HFF-Myc (cell line): ENCODE data around the gene TPCN1.

ENCODE experiments used
- DNase-seq: peaks from one replicate; pipeline ENCODE4 v3.0.0-alpha.2; 2011; ENCODE audit warnings: low read depth; ENCODE audit errors: extremely low read depth
- H3K4me3 ChIP-seq: replicated peaks from 2 replicates; pipeline ENCODE4 v1.5.1; 2011; ENCODE audit warnings: low read depth, mild to moderate bottlenecking, control low read depth, low read length
- CTCF ChIP-seq: IDR thresholded peaks from 2 replicates; pipeline ENCODE4 v1.5.1; 2012; ENCODE audit warnings: mild to moderate bottlenecking, low read depth, low read length, control low read depth; ENCODE audit errors: missing control alignments

Gene TPCN1

DNA sequence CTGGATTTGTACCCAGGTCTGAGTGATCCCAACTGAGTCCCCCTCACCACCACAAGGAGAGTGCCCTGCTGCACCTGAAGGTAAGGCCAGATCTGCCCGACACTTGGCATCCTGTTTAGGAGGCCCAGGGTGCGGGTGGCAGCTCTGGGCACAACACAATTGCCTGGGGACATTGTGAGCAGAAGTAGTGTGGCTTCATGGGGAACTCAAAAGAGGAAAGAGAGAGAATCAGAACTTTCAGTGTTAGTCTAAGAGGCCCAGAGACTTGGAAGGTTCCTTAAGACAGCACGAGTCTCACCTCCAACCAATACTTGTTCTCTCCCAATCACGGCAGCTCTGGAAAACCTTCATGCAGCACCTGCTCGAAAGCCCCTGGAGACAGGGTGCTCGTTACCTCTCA is 120.3 kb downstream of the TPCN1 start:
- TF ChIP-seq CTCF = no peak
- no peak for DNase-seq
- H3K4me3 ChIP-seq = no peak overlapping the region

DNA sequence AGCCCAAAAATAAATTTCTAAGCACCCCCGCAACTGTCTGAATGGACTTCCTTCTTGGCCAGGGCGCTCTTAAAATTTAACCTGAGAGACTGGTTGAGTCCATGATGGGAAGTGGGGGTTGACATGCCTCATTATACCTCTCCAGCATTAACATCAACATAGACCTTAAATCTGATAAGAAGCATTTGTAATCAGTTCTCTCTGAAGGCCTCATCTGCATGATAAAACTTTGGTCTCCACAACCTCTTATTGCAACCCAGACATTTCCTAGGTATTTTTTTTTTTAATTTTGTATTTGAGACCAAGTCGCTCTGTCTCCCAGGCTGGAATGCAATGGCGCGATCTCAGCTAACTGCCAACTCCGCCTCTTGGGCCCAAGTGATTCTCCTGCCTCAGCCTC is 124.1 kb downstream of the TPCN1 start:
- no peak overlapping the region for H3K4me3 ChIP-seq
- no peak for TF ChIP-seq CTCF
- DNase-seq = no peak

DNA sequence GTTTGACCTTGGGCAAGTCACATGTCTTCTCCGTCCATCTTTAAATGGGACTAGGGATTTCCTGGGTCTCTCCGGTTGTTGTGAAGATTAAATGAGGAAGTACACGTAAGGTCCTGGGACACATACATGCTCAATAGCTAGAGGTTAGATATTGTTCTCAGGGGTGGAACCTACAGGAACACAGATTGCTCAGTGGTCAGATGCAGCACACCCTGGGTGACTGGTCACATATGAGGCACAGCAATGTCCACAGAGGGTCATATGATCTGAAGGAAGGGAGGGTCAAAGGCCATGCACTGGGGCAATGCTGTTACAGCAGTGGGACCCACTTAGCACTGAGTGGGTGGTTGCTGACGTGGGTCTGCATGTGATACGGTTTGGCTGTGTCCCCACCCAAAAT is 125.1 kb downstream of the TPCN1 start:
- no peak overlapping the region for H3K4me3 ChIP-seq
- TF ChIP-seq CTCF = no peak
- DNase-seq = no peak

- TF ChIP-seq CTCF = no peak
- H3K4me3 ChIP-seq = no peak overlapping the region
- no peak for DNase-seq
These were observed 125.8 kb downstream of the TPCN1 start for GRCh38 chr12:113347107-113347506.

DNA sequence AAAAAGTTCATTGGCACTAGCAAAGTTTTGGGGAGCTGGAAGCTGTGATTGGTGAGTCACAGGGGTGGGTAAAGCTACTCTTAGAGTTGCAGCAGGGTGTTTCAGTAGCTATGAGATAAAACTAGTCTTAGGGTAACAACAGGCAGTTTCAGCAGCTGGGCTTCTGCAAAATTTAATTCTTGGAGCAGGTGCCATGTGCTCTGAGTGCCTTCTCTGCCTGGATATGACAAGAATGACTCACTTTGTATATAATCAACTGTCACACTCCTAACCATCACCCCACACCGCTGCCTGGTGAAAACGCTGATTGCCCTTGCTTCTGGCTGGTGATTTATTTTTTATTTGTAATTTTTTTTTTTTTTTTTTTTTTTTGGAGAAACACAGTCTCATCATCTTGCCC is 126.6 kb downstream of the TPCN1 start:
- TF ChIP-seq CTCF = no peak
- DNase-seq = no peak
- no peak overlapping the region for H3K4me3 ChIP-seq
